CD4-positive, alpha-beta T cell (primary cell): ENCODE results near the gene USP3. TPM values are rescaled to one million over a fixed set of nuclear protein-coding genes. Genes with fewer than 3 reads are reported as not detected.
A peak's percentile ranks its signal among the peaks of the same experiment; 100 is the strongest.

Experiments
- ATAC-seq: fragments of 200-7000 bp; cut with Tn5 transposase; one replicate; pipeline ENCODE4 v1.10.0; 2022; ENCODE audit warnings: mild to moderate bottlenecking; ENCODE audit not compliant: poor library complexity
- CTCF ChIA-PET: fragments of 350-600 bp; sonication (Branson Sonifier 250); formaldehyde crosslinking; loops from one replicate; lab custom pipeline; 2021; ENCODE audit warnings: antibody characterized with exemption, inconsistent platforms; lab: Charles Lee
- POLR2A ChIA-PET: fragments of 350-600 bp; sonication (Branson Sonifier 250); formaldehyde crosslinking; loops from one replicate; lab custom pipeline; 2021; ENCODE audit warnings: antibody characterized with exemption, inconsistent platforms; lab: Charles Lee
- DNase-seq, 14 experiments: peaks; one replicate each; pipeline ENCODE4 v3.0.0-alpha.2; 2013 to 2020; ENCODE audit warnings: mixed read lengths in 2 of 14
- H3K27ac ChIP-seq, 2 donors: one replicate each; pipeline versions ENCODE4 v1.5.1 to v1.7.0; 2013; ENCODE audit warnings: low read length in 2 of 2, low read depth in 1 of 2, mild to moderate bottlenecking in 1 of 2
- H3K27me3 ChIP-seq, 2 experiments: 1 replicate in 1 of 2; 2 replicates in 1 of 2; pipeline versions ENCODE4 v1.6.1 to v1.7.0; 2013; ENCODE audit warnings: low read length in 2 of 2, control low read depth in 1 of 2, mild to moderate bottlenecking in 1 of 2, moderate library complexity in 1 of 2; ENCODE audit not compliant: insufficient read depth in 2 of 2, control insufficient read depth in 1 of 2
- H3K36me3 ChIP-seq: one replicate; pipeline ENCODE4 v1.6.1; 2013; ENCODE audit warnings: low read length, control low read depth; ENCODE audit not compliant: insufficient read depth
- H3K4me1 ChIP-seq: one replicate; pipeline ENCODE4 v1.6.1; 2013; ENCODE audit warnings: low read length, control low read depth; ENCODE audit not compliant: insufficient read depth
- H3K4me3 ChIP-seq: one replicate; pipeline ENCODE4 v1.5.1; 2013; ENCODE audit warnings: mild to moderate bottlenecking, low read length, moderate library complexity
- H3K9me3 ChIP-seq, 2 experiments: 1 replicate in 1 of 2; 2 replicates in 1 of 2; pipeline versions ENCODE4 v1.6.1 to v1.7.0; 2013; ENCODE audit warnings: low read length in 2 of 2, mild to moderate bottlenecking in 2 of 2, control low read depth in 1 of 2, moderate library complexity in 1 of 2; ENCODE audit not compliant: control insufficient read depth in 1 of 2, insufficient read depth in 1 of 2
- H3K27ac Mint-ChIP-seq: one replicate; pipeline ENCODE4 v1.8.0; 2020; ENCODE audit warnings: mixed read lengths
- H3K27me3 Mint-ChIP-seq: one replicate; pipeline ENCODE4 v1.8.0; 2021; ENCODE audit warnings: mixed read lengths
- H3K36me3 Mint-ChIP-seq: one replicate; pipeline ENCODE4 v1.8.0; 2021; ENCODE audit warnings: low read depth, mixed read lengths
- H3K4me1 Mint-ChIP-seq: one replicate; pipeline ENCODE4 v1.8.0; 2021; ENCODE audit warnings: low read depth, mixed read lengths
- H3K4me3 Mint-ChIP-seq: one replicate; pipeline ENCODE4 v1.8.0; 2020; ENCODE audit warnings: mild to moderate bottlenecking, mixed read lengths
- H3K9me3 Mint-ChIP-seq: one replicate; pipeline ENCODE4 v1.8.0; 2020; ENCODE audit warnings: mixed read lengths
- intact Hi-C, 2 experiments: fragments of 100-400 bp; cut with DNase I in 1 of 2; cut with micrococcal nuclease in 1 of 2; formaldehyde crosslinking; loops; one replicate each; pipeline versions ENCODE4 v1.15.1 to v1.9.0; 2023 to 2025; cut with DNase I, micrococcal nuclease
- total RNA-seq, 174 experiments: library from RNA in 2 of 174; stranded (reverse) in 2 of 174; gene quantifications; one replicate each; pipeline ENCODE4 v1.2.3 and lab custom pipeline; 2021 to 2026
- TF ChIP-seq, protein P1 (sequence below): fragments of 200-600 bp; IDR thresholded peaks from one replicate; pipeline ENCODE4 v1.8.0; 2022; ENCODE audit warnings: antibody characterized with exemption, mild to moderate bottlenecking

Gene USP3
- total RNA-seq, 2 experiments from 2014 or later = 280 to 282 TPM

GRCh38 chr15:63522225-63522578 lies 17.8 kb downstream of the USP3 start:
- H3K27me3 ChIP-seq = no peaks in the 10 kb centered on the region
- H3K27ac ChIP-seq = no peak overlapping the region
- ChIA-PET CTCF (interaction anchor here (1.1 to 1.3 kb wide), 2 partner anchors 9 to 25 kb away, joined by 3 to 4 read pairs; no protein-coding TSS in a partner anchor), POLR2A (interaction anchor here (1.2 to 5.0 kb wide), 5 partner anchors 11 to 331 kb away, joined by 3 to 32 read pairs (median 3); partner anchors contain the start of gene USP3)
- no peak for ATAC-seq
- intact Hi-C loops = loop anchor here in 1 of 2 experiments (5.0 kb wide), 1 partner anchor 35 kb away; no protein-coding TSS in a partner anchor
- H3K27ac Mint-ChIP-seq = no peak overlapping the region
- no peaks in the 10 kb centered on the region for H3K27me3 Mint-ChIP-seq
- H3K4me1 Mint-ChIP-seq = peaks cover 98% of the 10 kb centered on the region
- TF ChIP-seq, protein P1, sequence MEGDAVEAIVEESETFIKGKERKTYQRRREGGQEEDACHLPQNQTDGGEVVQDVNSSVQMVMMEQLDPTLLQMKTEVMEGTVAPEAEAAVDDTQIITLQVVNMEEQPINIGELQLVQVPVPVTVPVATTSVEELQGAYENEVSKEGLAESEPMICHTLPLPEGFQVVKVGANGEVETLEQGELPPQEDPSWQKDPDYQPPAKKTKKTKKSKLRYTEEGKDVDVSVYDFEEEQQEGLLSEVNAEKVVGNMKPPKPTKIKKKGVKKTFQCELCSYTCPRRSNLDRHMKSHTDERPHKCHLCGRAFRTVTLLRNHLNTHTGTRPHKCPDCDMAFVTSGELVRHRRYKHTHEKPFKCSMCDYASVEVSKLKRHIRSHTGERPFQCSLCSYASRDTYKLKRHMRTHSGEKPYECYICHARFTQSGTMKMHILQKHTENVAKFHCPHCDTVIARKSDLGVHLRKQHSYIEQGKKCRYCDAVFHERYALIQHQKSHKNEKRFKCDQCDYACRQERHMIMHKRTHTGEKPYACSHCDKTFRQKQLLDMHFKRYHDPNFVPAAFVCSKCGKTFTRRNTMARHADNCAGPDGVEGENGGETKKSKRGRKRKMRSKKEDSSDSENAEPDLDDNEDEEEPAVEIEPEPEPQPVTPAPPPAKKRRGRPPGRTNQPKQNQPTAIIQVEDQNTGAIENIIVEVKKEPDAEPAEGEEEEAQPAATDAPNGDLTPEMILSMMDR = no peak
- H3K36me3 Mint-ChIP-seq = peaks cover 14% of the 10 kb centered on the region
- no peaks in the 10 kb centered on the region for H3K9me3 Mint-ChIP-seq
- H3K4me3 Mint-ChIP-seq = peak overlapping the region; percentile 36
- peaks cover 59% of the 10 kb centered on the region for H3K4me1 ChIP-seq
- H3K9me3 ChIP-seq = no peaks in the 10 kb centered on the region
- H3K36me3 ChIP-seq = no peaks in the 10 kb centered on the region
- DNase-seq = no peak
- no peak overlapping the region for H3K4me3 ChIP-seq

DNA sequence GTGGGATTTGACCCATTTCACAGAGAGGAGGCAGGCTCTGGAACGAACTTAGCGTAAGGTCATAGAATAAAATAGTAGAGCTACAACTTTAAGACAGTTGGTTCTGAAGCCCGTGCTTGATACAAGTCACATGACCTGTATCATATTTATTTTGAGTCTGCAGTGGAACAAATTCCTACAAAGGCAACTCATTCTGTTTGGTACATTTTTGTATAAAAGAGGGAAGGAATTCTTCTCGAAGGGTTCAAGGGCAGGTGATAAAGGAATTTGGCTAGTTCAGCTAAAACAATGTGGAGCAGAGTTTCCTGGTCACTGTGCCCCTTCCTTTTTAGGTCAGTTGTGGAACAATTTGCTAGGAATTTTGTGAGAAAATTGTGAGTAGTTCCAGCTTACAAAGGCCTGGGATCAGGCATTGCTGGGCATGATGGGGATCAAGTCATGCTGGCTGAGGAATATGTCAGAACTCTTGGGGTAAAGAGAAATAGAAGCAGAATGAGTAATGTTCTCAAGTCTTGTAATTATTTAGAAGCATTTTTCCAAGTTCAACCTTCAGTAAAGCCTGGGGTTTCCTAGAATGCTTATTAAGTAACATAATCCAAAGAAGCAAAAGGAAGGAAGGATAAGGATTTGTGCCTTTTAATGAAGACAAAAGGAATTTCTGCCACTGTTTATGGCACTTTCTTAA lies 19.1 kb downstream of the USP3 start:
- intact Hi-C loops = loop anchor here in 1 of 2 experiments (5.0 kb wide), 1 partner anchor 34 kb away; no protein-coding TSS in a partner anchor
- ATAC-seq = no peak
- H3K4me3 Mint-ChIP-seq = peak overlapping the region; percentile 70
- H3K4me3 ChIP-seq = no peak overlapping the region
- H3K27ac Mint-ChIP-seq = no peak overlapping the region
- peaks cover 58% of the 10 kb centered on the region for H3K4me1 ChIP-seq
- H3K36me3 Mint-ChIP-seq = peaks cover 21% of the 10 kb centered on the region
- H3K4me1 Mint-ChIP-seq = peaks cover 98% of the 10 kb centered on the region
- no peaks in the 10 kb centered on the region for H3K36me3 ChIP-seq
- ChIA-PET CTCF (interaction anchor here (1.0 to 2.5 kb wide), 4 partner anchors 9 to 57 kb away, joined by 3 to 8 read pairs (median 4); no protein-coding TSS in a partner anchor), POLR2A (interaction anchor here (1.2 to 5.0 kb wide), 4 partner anchors 9 to 332 kb away, joined by 3 to 32 read pairs (median 3); partner anchors contain the start of gene USP3)
- H3K27me3 ChIP-seq = no peaks in the 10 kb centered on the region
- DNase-seq = no peak
- no peaks in the 10 kb centered on the region for H3K9me3 Mint-ChIP-seq
- no peaks in the 10 kb centered on the region for H3K9me3 ChIP-seq
- no peak overlapping the region for H3K27ac ChIP-seq
- TF ChIP-seq, protein P1 = no peak
- no peaks in the 10 kb centered on the region for H3K27me3 Mint-ChIP-seq

DNA sequence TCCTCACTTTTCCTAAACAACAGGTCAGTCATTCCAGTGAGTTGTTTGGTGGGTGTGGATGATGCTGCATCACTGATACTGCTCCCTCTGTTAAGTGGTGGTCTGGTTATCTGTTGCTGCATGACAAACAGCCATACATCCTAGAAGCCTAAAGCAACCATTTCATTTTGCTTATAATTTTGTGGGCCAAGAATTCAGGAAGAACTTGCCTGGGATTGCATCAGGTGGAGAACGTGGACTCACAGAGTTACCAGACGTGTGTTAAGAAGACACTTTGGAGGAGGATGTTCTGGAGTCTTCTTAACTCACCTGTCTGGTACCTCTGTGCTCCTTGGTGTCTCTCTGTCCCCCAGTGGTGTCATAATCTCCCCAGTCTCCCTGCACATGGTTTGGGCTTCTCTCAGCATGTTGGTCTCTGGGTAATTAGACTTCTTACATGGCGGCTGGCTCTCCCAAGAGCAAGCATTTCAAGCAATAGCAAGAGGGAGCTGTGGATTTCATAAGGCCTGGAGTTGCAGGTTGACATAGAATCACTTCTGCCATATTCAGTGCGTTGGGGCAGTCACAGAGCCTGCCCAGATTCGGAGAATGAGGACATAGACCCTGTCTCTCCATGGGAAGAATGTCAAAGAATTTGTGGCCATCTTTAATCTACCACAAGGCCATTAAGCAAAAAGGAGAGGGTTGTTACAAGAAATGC lies 20.1 kb downstream of the USP3 start:
- ChIA-PET CTCF (interaction anchor here (2.5 kb wide), 1 partner anchor 58 kb away, joined by 8 read pairs; no protein-coding TSS in a partner anchor), POLR2A (interaction anchor here (1.9 to 5.0 kb wide), 2 partner anchors 19 to 27 kb away, joined by 5 to 32 read pairs; partner anchors contain the start of gene USP3)
- Mint-ChIP-seq H3K4me3 (peak overlapping the region; percentile 40), H3K4me1 (peaks cover 98% of the 10 kb centered on the region), H3K36me3 (peaks cover 21% of the 10 kb centered on the region), H3K27ac (peak overlapping the region; percentile 38), H3K9me3 (no peaks in the 10 kb centered on the region), H3K27me3 (no peaks in the 10 kb centered on the region)
- intact Hi-C loops = loop anchor here (2.0 to 5.0 kb wide), 2 partner anchors 14 to 33 kb away; no protein-coding TSS in a partner anchor
- DNase-seq = no peak
- Histone ChIP-seq H3K4me3 (no peak overlapping the region), H3K36me3 (no peaks in the 10 kb centered on the region), H3K9me3 (no peaks in the 10 kb centered on the region), H3K4me1 (peaks cover 56% of the 10 kb centered on the region), H3K27ac (no peak overlapping the region), H3K27me3 (no peaks in the 10 kb centered on the region)
- TF ChIP-seq, protein P1 = no peak
- ATAC-seq = no peak
